HS-5 (cell line): ENCODE results near the gene EPB41L2.
A peak's percentile ranks its signal among the peaks of the same experiment; 100 is the strongest.

ENCODE experiments used
- DNase-seq: peaks from one replicate; pipeline ENCODE4 v3.0.0-alpha.2; 2012; ENCODE audit warnings: low read depth

The EPB41L2 gene

GRCh38 chr6:130865793-130866192 is 197.3 kb downstream of the EPB41L2 start:
- DNase-seq, result no peak

GRCh38 chr6:130864344-130864743 is 198.7 kb downstream of the EPB41L2 start:
- DNase-seq, result no peak

- DNase-seq, result no peak
Measured at GRCh38 chr6:130863415-130864230, 199.4 kb downstream of the EPB41L2 start.

- no peak for DNase-seq
Measured at GRCh38 chr6:130862370-130862769, 200.7 kb downstream of the EPB41L2 start.

GRCh38 chr6:130859161-130859867 is 203.7 kb downstream of the EPB41L2 start:
- no peak for DNase-seq

GRCh38 chr6:130858498-130859160 is 204.4 kb downstream of the EPB41L2 start:
- DNase-seq, result no peak

- DNase-seq, result no peak
Measured at GRCh38 chr6:130858054-130858453, 205.0 kb downstream of the EPB41L2 start.

- peak; percentile 39 for DNase-seq
Measured at GRCh38 chr6:130853555-130854183, 209.4 kb downstream of the EPB41L2 start.

GRCh38 chr6:130852844-130853554 is 210.0 kb downstream of the EPB41L2 start:
- DNase-seq, result no peak

GRCh38 chr6:130851026-130851425 is 212.0 kb downstream of the EPB41L2 start:
- no peak for DNase-seq

GRCh38 chr6:130849594-130849993 is 213.5 kb downstream of the EPB41L2 start:
- no peak for DNase-seq

- no peak for DNase-seq
Measured at GRCh38 chr6:130848945-130849344, 214.1 kb downstream of the EPB41L2 start.

GRCh38 chr6:130847001-130847910 is 215.8 kb downstream of the EPB41L2 start:
- DNase-seq, result no peak

- DNase-seq, result no peak
Measured at GRCh38 chr6:130846501-130846900, 216.5 kb downstream of the EPB41L2 start.

- DNase-seq, result peak; percentile 38
Measured at GRCh38 chr6:130843575-130844320, 219.3 kb downstream of the EPB41L2 start.

- no peak for DNase-seq
Measured at GRCh38 chr6:130841128-130841728, 221.8 kb downstream of the EPB41L2 start.

GRCh38 chr6:130840050-130840449 is 223.0 kb downstream of the EPB41L2 start:
- DNase-seq, result no peak

- DNase-seq, result no peak
Measured at GRCh38 chr6:130839379-130839778, 223.7 kb downstream of the EPB41L2 start.

- no peak for DNase-seq
Measured at GRCh38 chr6:130838951-130839350, 224.1 kb downstream of the EPB41L2 start.
